Hypothalamus (tissue), 51 donors: ENCODE data around the gene SPOUT1.
"Not testable (repeated sequence)": the region's sequence is repeated elsewhere in the genome, so short reads cannot be mapped to it uniquely, and the experiment has no call there.

Source experiments
- DNase-seq, 51 donors: peaks; one replicate each; lab custom pipeline; 2025; lab: John Stamatoyannopoulos, UW

The SPOUT1 gene, protein sequence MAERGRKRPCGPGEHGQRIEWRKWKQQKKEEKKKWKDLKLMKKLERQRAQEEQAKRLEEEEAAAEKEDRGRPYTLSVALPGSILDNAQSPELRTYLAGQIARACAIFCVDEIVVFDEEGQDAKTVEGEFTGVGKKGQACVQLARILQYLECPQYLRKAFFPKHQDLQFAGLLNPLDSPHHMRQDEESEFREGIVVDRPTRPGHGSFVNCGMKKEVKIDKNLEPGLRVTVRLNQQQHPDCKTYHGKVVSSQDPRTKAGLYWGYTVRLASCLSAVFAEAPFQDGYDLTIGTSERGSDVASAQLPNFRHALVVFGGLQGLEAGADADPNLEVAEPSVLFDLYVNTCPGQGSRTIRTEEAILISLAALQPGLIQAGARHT

DNA sequence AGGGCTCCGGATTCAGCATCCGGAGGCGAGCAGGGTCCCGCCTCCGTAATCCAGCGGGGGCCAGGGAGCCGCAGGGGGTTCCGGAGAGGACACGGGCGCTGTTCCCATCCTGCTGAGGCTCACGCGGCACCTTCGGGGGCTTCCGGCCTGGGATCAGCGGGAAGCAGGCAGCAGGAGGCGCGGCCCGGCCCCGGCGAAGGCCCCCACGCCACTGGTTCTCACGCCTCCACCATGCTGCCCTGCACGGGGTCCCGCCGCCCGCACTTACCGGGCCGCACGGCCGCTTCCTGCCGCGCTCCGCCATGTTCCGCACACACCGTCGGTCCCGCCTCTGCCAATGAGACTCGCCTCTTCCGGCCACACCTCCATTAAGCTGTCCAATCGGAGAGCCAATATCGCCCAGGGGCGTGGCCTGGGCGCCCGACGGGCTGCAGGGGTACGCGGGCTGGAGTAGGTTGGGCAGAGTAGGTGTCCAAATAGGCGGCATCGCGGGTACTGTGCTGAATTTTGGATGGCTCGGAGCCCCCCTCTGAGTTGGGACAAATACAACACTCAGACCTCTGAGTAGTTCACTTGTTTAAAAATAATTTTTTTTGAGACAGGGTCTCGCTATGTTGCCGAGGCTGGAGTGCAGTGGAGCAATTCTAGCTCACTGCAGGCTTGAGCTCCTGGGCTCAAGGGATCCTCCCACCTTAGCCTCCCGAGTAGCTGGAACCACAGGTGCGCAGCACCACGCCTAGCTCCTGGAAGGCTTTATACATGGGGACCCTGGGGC, at the start of gene SPOUT1:
SPOUT1 (minus strand) TSS at position 318 of the 775 bp plus-strand sequence; CDS start at position 304, 14 bp downstream.
- peak; percentile 58 to 95 (median 86) for DNase-seq

DNA sequence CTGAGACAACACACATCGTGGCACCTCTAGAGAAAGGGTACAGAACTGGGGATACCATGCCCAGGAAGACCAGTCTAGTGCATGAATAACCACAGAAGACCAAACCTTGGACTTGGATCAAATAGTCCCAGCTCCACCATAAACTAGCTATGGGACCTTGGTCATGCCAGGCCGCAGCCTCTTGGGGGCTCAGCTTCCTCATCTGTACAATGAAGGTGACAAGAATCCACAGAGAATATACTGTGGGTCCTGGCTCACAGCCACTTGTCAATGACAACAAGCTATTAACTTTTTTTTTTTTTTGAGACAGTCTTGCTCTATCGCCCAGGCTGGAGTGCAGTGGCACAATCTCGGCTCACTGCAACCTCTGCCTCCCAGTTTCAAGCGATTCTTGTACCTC, 48.3 kb upstream of the SPOUT1 start:
- DNase-seq, result no peak

DNA sequence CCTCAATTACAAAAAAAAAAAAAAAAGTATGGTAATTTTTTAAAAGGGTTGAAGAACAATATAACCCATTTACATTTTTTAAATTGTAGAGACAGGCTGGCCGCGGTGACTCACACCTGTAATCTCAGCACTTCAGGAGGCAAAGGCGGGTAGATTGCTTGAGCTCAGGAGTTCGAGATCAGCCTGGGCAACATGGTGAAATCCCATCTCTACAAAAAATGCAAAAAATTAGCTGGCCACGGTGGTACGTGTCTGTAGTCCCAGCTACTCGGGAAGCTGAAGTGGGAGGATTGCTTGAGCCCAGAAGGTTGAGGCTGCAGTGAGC, 41.3 kb upstream of the SPOUT1 start:
- DNase-seq, result not testable (repeated sequence)

DNA sequence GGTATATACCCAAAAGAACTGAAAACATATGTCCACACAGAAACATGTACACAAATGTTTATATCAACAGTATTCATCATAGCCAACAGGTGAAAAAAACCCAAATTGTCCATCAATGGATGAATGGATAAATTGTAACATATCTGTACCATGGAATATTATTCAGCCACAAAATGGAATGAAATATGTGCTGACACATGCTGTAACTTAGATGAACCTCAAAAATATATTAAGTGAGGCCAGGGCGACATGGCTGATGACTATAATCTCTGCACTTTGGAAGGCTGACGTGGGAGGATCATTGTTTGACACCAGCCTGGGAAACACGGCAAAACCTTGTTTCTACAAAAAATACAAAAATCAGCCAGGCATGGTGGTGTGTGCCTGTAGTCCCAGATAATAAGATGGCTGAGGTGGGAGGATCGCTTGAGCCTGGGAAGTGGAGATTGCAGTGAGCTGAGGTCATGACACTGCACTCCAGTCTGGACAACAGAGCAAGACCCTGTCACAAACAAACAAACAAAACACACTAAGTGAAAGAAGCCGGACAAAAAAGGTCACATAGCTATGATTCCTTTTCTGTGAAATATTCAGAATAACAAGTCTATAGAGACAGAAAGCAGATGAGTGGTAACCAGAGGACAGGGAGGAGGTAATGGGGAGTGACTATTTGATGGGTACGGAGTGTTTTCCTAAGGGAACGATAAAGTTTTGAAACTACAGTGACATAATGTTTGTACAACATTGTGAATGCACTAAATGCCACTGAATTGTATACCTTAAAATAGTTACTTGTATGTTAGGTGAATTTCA, 40.7 kb upstream of the SPOUT1 start:
- DNase-seq, result no peak

DNA sequence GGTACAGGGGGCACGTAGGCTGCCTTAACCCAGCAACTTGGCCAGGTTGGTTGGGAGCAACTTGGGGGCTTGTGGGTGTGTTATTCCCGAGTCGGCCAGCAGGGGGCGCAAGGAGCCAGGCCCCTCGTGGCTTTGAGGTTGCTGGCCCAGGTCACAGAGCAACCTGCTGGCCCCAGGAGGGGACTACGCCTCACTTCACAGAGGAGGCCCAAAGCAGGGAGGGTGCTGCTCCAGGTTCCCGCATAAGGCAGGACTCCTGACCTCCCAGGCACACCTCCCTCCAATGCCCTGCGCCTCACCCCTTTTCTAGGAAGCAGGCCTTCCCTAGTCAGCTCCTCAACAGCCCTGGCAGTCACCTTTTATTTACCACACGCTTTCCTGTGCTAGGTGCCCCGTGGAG, 34.1 kb upstream of the SPOUT1 start:
- DNase-seq, result peak in 40 of 51 donors; percentile 8 to 79 (median 38)

DNA sequence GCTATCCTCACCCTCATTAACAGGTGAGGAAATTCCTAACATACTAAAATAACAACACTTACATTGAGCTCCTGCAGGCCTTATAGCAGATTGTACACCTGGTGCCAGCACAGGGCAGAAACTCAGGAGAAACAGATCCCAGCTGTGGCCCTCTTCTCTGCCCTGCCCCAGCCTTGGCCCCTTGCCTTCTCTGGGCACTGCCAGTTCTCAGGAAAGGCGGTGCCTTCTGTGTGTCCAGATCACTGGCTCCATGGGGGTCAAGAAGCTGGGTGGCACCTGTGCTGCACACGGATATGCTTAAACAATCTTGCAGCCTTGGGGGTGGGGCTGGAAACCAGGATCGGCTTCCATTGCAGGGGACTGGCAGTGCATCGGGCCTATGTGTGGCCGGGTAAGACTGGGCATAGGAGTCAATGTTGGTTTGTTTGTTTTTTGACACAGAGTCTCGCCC, 32.8 kb upstream of the SPOUT1 start:
- DNase-seq, result peak in 2 of 51 donors; percentile 13 to 17

DNA sequence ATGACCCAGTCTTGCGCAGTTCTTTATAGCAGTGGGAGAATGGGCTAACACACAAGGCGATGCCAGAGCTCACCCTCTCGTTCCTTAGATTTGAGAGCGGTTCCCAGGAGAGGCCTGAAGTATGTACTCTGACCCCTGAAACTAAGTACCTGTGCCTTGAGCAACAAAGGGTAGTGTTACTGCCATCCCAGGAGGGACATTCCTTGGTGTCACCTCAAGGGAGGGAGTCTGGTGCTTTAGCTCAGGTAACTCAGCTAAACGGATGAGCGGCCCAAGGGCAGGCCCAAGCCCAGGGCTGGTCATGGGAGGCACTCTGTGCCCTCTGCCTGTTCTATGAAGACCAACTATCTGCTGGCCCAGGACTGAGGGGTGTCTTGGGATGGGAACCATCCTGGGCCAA, 31.9 kb upstream of the SPOUT1 start:
- no peak for DNase-seq

DNA sequence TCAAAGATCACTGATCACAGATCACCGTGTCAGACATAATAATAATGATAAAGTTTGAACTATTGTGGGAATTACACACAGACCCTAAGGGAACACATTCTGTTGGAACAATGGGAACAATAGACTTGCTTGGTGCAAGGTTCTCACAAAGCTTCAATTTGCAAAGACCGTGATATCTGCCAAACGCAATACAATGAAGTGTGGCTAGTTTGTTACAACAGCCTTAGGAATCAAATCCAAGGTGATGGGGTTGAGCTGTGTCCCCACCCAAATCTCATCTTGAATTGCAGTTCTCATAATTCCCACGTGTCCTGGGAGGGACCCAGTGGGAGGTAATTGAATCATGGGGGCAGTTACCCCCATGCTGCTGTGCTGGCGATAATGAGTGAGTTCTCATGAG, 31.3 kb upstream of the SPOUT1 start:
- DNase-seq, result no peak

DNA sequence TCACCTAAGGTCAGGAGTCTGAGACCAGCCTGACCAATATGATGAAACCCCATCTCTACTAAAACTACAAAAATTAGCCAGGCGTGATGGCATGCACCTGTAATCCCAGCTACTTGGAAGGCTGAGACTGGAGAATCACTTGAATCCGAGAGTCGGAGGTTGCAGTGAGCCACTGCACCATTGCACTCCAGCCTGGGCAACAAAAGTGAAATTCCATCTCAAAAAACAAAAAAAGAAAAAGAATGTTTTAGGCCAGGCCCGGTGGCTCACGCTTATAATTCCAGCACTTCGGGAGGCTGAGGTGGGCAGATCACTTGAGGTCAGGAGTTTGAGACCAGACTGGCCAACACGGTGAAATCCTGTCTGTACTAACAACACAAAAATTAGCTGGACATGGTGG, 28.9 kb upstream of the SPOUT1 start:
- DNase-seq, result not testable (repeated sequence)

DNA sequence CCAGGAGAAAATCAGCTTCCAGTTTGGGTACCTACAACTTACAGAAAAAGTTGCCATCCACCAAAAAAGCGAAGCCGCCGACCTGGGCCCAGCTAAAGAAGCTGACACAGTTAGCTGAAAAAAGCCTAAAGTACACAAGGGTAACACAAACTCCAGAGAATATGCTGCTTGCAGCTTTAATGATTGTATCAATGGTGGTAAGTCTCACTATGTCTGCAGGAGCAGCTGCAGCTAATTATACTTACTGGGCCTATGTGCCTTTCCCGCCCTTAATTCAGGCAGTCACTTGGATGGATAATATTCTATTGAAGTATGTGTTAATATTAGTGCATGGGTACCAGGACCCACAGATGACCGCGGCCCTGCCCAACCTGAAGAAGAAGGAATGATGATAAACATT, 24.9 kb upstream of the SPOUT1 start:
- DNase-seq, result not testable (repeated sequence)

DNA sequence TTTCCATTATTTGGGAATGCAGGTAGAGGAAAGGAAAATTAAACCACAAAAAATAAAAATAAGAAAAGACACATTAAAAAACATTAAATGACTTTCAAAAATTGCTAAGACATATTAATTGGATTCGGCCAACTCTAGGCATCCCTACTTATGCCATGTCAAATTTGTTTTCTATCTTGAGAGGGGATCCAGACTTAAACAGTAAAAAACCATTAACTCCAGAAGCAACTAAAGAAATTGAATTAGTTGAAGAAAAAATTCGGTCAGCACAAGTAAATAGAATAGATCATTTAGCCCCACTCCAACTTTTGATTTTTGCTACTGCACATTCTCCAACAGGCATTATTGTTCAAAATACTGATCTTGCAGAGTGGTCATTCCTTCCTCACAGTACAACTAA, 23.1 kb upstream of the SPOUT1 start:
- not testable (repeated sequence) for DNase-seq

DNA sequence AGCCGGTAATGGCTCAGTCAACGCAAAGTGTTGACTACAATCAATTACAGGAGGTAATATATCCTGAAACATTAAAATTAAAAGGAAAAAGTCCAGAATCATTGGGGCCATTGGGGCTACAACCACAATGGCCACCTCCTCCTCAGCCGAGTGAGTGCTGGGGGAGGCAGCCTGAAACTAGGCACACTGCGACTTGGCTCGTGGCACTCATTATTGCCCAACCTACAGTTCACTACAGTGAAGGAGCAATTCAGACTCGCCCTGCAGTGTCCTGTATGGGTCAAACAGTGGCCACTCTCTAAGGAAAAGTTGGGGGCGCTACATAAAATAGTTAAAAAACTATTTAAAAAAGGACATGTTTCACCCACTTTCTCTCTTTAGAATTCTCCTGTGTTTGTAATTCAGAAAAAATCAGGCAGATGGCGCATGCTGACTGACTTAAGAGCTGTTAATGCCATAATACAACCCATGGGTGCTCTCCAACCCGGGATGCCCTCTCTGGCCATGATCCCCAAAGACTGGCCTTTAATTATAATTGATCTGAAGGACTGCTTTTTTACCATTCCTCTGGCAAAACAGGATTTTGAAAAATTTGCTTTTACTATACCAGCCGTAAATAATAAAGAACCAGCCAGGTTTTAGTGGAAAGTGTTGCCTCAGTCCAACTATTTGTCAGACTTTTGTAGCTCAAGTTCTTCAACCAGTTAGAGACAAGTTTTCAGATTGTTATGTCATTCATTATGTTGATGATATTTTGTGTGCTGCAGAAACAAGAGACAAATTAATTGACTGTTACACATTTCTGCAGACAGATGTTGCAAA, 22.4 kb upstream of the SPOUT1 start:
- peak in 16 of 51 donors; percentile 7 to 57 (median 34) for DNase-seq

DNA sequence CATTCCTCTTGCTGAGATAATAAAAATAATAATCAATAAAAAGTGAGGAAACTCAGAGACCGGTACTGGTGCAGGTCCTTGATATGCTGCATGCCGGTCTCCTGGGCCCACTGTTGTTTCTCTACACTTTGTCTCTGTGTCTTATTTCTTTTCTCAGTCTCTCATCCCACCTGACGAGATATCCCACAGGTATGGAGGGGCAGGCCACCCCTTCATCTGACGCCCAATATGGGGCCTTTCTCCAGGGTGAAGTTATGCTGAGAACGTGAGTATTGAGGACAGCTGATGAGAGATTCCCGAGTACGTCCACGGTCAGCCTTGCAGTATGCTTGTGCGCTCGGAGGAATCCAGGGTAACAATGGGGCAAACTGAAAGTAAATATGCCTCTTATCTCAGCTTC, 21.4 kb upstream of the SPOUT1 start:
- not testable (repeated sequence) for DNase-seq

DNA sequence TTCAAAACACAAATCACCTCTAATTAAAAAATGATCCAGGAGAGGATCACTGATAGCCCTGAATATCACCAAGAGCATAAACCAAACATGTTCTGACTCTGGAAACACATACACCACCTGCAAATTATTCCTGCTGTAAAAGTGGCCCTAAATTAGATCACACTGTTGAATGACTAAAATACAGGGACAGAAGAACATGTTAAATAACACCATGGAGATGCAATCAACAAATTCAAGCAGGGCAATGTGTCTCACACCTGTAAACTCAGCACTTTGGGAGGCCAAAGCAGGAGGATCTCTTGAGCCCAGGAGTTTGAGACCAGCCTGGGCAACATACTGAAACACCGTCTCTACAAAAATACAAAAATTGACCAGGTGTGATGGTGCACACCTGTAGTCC, 18.2 kb upstream of the SPOUT1 start:
- no peak for DNase-seq

DNA sequence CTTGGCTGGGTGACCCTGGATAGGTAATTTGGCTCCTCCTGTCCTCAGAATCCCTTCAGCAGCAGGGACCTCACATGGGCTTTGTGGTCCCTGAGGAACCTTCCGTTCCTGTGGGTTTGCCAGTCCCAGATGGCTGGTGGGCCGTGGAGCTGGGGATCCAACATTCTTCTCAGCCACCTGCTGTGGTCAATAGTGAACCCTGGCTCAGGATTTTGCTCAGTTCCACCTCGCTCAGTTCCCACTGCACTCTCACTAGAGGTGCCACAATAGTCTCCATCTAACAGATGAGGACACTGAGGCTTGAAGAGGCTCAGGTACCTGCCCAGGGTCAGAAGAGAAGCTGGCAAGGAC, 17.1 kb upstream of the SPOUT1 start:
- no peak for DNase-seq

DNA sequence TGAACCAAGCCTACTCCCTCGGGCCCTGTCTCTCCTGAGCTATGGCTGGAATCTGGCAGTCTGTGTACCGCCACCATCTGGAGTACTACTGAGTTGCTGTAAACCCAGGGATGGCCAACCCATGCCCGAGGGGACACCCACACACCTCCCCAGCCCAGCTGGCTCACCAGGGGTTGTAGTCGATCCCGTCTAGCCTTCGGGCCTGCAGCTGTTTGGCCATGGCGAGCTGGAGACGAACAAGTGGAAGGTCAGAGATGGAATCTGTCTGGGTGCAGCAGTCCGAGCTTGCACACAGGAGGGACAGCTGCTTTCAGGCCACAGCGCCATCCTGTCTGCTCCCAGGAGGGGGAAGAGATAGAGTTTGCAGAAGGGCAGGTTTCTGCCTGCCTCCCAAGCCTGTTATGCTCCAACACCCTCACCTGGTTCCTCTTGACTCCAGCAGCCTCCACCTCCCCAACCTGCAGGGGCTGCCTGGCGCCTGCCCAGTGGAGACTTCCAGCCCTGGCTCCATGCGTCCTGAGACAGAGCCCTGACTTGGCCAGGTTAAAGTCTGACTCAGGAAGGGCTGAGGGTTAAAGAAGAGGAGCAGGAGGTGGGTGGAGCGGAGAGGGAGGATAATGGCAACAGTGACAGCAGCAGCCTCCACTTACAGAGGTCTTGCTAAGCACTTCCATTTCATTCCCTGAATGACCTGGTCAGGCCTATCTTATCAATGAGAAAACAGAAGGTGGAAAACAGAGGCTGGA, 15.8 kb upstream of the SPOUT1 start:
- no peak for DNase-seq

DNA sequence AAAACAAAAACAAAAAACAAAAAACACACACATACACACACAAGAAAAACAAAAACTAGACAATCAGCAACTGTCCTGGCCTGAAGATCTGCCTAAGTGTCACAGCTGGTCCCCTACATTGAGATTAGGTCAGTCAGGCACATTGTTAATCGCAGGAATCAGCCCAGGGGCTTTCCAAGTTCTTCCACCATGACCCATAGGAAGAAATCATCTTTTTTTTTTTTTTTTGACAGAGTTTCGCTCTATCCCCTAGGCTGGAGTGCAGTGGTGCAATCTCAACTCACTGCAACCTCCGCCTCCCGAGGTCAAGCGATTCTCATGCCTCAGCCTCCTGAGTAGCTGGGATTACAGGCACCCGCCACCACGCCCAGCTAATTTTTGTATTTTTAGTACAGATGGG, 13.6 kb upstream of the SPOUT1 start:
- DNase-seq, result not testable (repeated sequence)

DNA sequence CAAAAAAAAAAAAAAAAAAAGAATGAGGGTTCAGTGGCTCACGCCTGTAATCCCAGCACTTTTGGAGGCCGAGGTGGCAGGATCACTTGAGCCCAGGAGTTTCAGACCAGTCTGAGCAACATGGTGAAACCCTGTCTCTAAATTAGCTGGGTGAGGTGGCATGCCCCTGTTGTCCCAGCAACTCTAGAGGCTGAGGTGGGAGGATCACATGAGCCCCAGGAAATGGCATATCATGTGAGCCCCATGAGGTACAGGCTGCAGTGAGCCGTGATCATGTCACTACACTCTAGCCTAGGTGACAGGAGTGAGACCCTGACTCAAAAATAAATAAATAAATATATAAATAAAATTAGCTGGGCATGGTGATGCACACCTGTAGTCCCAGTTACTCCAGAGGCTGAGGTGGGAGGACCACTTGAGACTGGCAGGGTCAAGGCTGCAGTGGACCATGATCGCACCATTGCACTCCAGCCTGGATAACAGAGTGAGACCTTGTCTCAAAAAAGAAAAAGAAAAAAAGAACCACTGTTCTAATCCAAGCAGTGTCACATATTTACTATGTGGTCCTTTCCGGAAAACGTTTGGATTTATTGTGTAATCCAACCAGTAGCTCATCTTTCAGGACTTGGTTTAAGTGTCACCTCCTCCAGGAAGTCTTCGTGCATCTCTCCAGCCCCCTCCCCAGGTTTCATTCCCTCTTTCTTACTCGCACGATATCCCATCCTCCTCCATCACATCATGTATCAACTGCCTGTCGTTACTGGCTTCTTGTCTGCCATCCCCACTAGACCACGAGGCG, 12.3 kb upstream of the SPOUT1 start:
- DNase-seq, result no peak

DNA sequence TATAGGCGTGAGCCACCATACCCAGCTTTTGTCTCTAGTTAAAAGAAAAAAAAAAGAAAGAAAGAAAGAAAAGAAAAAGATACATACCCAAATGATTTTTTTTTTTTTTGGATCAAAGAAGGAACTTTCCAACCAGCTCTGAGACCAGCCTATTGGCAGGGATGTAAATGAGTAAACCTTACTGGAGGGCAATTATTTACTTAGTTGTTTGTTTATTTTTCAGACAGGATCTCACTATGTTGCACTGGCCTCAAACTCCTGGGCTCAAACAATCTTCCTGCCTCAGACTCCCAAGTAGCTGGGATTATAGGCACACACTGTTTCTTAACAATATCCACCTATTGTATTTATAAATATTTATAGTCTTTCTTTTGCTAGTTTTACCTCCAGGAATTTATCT, 10.9 kb upstream of the SPOUT1 start:
- DNase-seq, result no peak
